H9 (cell line): ENCODE results near the gene BTN1A1. TPM values are rescaled to one million over a fixed set of nuclear protein-coding genes. Genes with fewer than 3 reads are reported as not detected.
"Not testable (repeated sequence)": the region's sequence is repeated elsewhere in the genome, so short reads cannot be mapped to it uniquely, and the experiment has no call there.

ENCODE experiments used
- DNase-seq: peaks from one replicate; pipeline ENCODE4 v3.0.0-alpha.2; 2017
- H2AFZ ChIP-seq: one replicate; pipeline ENCODE4 v1.6.1; 2013; ENCODE audit warnings: mild to moderate bottlenecking, low read length, control low read depth, moderate library complexity
- H2AK5ac ChIP-seq: 2 replicates; pipeline ENCODE4 v1.6.1; 2013; ENCODE audit warnings: low read length, control low read depth, mixed read lengths; ENCODE audit not compliant: insufficient read length
- H2BK120ac ChIP-seq: one replicate; pipeline ENCODE4 v1.6.1; 2013; ENCODE audit warnings: low read depth, mild to moderate bottlenecking, low read length, control low read depth, inconsistent platforms; ENCODE audit not compliant: poor library complexity, severe bottlenecking
- H2BK12ac ChIP-seq: 2 replicates; pipeline ENCODE4 v1.6.1; 2013; ENCODE audit warnings: low read length, control low read depth, mixed read lengths, low read depth; ENCODE audit not compliant: insufficient read length
- H2BK15ac ChIP-seq: 2 replicates; pipeline ENCODE4 v1.6.1; 2013; ENCODE audit warnings: low read depth, low read length, control low read depth
- H2BK20ac ChIP-seq: one replicate; pipeline ENCODE4 v1.6.1; 2013; ENCODE audit warnings: low read depth, mild to moderate bottlenecking, low read length, control low read depth, inconsistent platforms; ENCODE audit not compliant: poor library complexity, severe bottlenecking
- H2BK5ac ChIP-seq: 2 replicates; pipeline ENCODE4 v1.6.1; 2013; ENCODE audit warnings: low read length, control low read depth, mixed read lengths; ENCODE audit not compliant: insufficient read length
- H3K14ac ChIP-seq: 2 replicates; pipeline ENCODE4 v1.6.1; 2013; ENCODE audit warnings: low read length, control low read depth; ENCODE audit not compliant: insufficient read depth
- H3K18ac ChIP-seq: 2 replicates; pipeline ENCODE4 v1.6.1; 2013; ENCODE audit warnings: low read depth, mild to moderate bottlenecking, mixed read lengths, low read length, control low read depth; ENCODE audit not compliant: insufficient read length
- H3K23ac ChIP-seq: 2 replicates; pipeline ENCODE4 v1.6.1; 2013; ENCODE audit warnings: low read length, control low read depth, mixed read lengths, low read depth; ENCODE audit not compliant: insufficient read length
- H3K23me2 ChIP-seq: 2 replicates; pipeline ENCODE4 v1.6.1; 2013; ENCODE audit warnings: low read depth, mild to moderate bottlenecking, mixed read lengths, low read length, control low read depth; ENCODE audit not compliant: insufficient read length, poor library complexity, severe bottlenecking
- H3K27ac ChIP-seq: 2 replicates; pipeline ENCODE4 v1.5.1; 2013; ENCODE audit warnings: low read length, control low read depth, mixed read lengths, low read depth; ENCODE audit not compliant: insufficient read length
- H3K27me3 ChIP-seq: 2 replicates; pipeline ENCODE4 v1.6.1; 2013; ENCODE audit warnings: low read length, control low read depth, inconsistent platforms; ENCODE audit not compliant: insufficient read depth
- H3K4ac ChIP-seq: 2 replicates; pipeline ENCODE4 v1.6.1; 2013; ENCODE audit warnings: low read depth, mild to moderate bottlenecking, control low read depth, inconsistent platforms, low read length, moderate library complexity
- H3K4me1 ChIP-seq: 2 replicates; pipeline ENCODE4 v1.6.1; 2013; ENCODE audit warnings: low read length, control low read depth, inconsistent platforms; ENCODE audit not compliant: insufficient read depth
- H3K4me2 ChIP-seq: 2 replicates; pipeline ENCODE4 v1.6.1; 2013; ENCODE audit warnings: low read length, control low read depth, mixed read lengths; ENCODE audit not compliant: insufficient read length, insufficient read depth
- H3K56ac ChIP-seq: 2 replicates; pipeline ENCODE4 v1.6.1; 2013; ENCODE audit warnings: low read depth, mild to moderate bottlenecking, mixed read lengths, low read length, control low read depth; ENCODE audit not compliant: insufficient read length
- H3K79me1 ChIP-seq: 2 replicates; pipeline ENCODE4 v1.6.1; 2013; ENCODE audit warnings: low read depth, mild to moderate bottlenecking, moderate library complexity, low read length, control low read depth, inconsistent platforms; ENCODE audit not compliant: insufficient read depth, poor library complexity, severe bottlenecking
- H3K79me2 ChIP-seq: 2 replicates; pipeline ENCODE4 v1.6.1; 2013; ENCODE audit warnings: low read length, control low read depth, inconsistent platforms; ENCODE audit not compliant: insufficient read depth
- H3K9ac ChIP-seq: 2 replicates; pipeline ENCODE4 v1.6.1; 2013; ENCODE audit warnings: low read length, control low read depth, mixed read lengths; ENCODE audit not compliant: insufficient read length; ENCODE audit errors: extremely low read depth
- H3K9me3 ChIP-seq: one replicate; pipeline ENCODE4 v1.6.1; 2013; ENCODE audit warnings: low read depth, low read length, inconsistent platforms; ENCODE audit not compliant: control insufficient read depth
- H3T11ph ChIP-seq: one replicate; pipeline ENCODE4 v1.6.1; 2013; ENCODE audit warnings: mild to moderate bottlenecking, low read length, control low read depth, inconsistent platforms
- H4K20me1 ChIP-seq: one replicate; pipeline ENCODE4 v1.6.1; 2013; ENCODE audit not compliant: control insufficient read depth, insufficient read length, insufficient read depth
- H4K5ac ChIP-seq: 2 replicates; pipeline ENCODE4 v1.6.1; 2013; ENCODE audit warnings: low read depth, mild to moderate bottlenecking, mixed read lengths, low read length, control low read depth; ENCODE audit not compliant: insufficient read length
- H4K8ac ChIP-seq: replicated peaks from 2 replicates; pipeline ENCODE4 v1.6.1; 2013; ENCODE audit warnings: low read length, control low read depth, mixed read lengths, low read depth; ENCODE audit not compliant: insufficient read length
- H4K91ac ChIP-seq: 2 replicates; pipeline ENCODE4 v1.6.1; 2013; ENCODE audit warnings: low read depth, mild to moderate bottlenecking, moderate library complexity, mixed read lengths, low read length, control low read depth; ENCODE audit not compliant: insufficient read length
- H3K27ac Mint-ChIP-seq, 3 experiments: 2 replicates in 2 of 3; 3 replicates in 1 of 3; pipeline ENCODE4 v1.8.0; 2020 to 2021; ENCODE audit warnings: mixed read lengths in 3 of 3, mild to moderate bottlenecking in 1 of 3, moderate library complexity in 1 of 3
- H3K27me3 Mint-ChIP-seq: 2 replicates; pipeline ENCODE4 v1.8.0; 2021; ENCODE audit warnings: low read depth, mild to moderate bottlenecking, moderate library complexity, mixed read lengths
- H3K36me3 Mint-ChIP-seq, 3 experiments: 2 replicates in 2 of 3; 3 replicates in 1 of 3; pipeline ENCODE4 v1.8.0; 2020 to 2021; ENCODE audit warnings: low read depth in 3 of 3, mixed read lengths in 3 of 3; ENCODE audit not compliant: insufficient read depth in 1 of 3
- H3K4me1 Mint-ChIP-seq, 2 experiments: 2 replicates each; pipeline ENCODE4 v1.8.0; 2020; ENCODE audit warnings: mixed read lengths in 2 of 2
- H3K4me3 Mint-ChIP-seq, 2 experiments: 2 replicates in 1 of 2; 3 replicates in 1 of 2; pipeline ENCODE4 v1.8.0; 2020 to 2021; ENCODE audit warnings: mild to moderate bottlenecking in 2 of 2, mixed read lengths in 2 of 2, moderate library complexity in 1 of 2
- H3K9me3 Mint-ChIP-seq, 2 experiments: 2 replicates in 1 of 2; 3 replicates in 1 of 2; pipeline ENCODE4 v1.8.0; 2020; ENCODE audit warnings: mild to moderate bottlenecking in 2 of 2, mixed read lengths in 2 of 2, moderate library complexity in 1 of 2
- WGBS: extraction: QIAGEN DNeasy Blood & Tissue Kit; methylation state at CpG from one replicate; pipeline ENCODE4 v1.1.7; 2013; ENCODE audit warnings: missing lambda C conversion rate, low lambda C conversion rate, mixed read lengths; ENCODE audit not compliant: insufficient read length; ENCODE audit errors: extremely low coverage; 5-methylcytosine and 5-hydroxymethylcytosine counted together
- total RNA-seq: library from RNA; stranded (reverse); gene quantifications from 2 replicates; pipeline ENCODE4 v1.2.1, GENCODE V29; 2021
- TF ChIP-seq, protein P1 (sequence below): fragments of 200-600 bp; sonication (generic); conservative IDR thresholded peaks from 3 replicates; pipeline ENCODE4 v1.8.0; 2021; ENCODE audit warnings: antibody characterized with exemption, mild to moderate bottlenecking

Gene BTN1A1
- total RNA-seq, 1 experiment from 2014 or later = 0.15 TPM

DNA sequence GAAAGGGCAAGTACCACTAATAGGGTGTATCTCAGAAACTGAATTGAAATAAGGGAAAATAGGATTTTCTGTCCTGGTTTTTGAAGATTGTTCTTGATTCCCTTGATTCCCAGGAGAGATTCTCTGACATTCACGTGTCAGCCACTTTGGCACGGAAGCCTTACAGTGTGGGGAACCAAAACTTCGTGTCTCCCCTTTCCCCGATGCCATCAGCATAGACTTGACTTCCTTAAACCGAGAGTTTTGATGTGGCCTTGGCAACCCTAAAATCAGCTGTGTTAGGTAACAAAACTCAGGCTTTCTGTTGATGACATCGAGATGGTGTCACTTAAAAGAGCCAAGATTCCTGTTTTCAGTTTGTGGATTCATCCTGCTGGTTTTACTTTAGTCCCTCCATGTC is 45.5 kb downstream of the BTN1A1 start:
- no peaks in the 10 kb centered on the region for H3K4me1 ChIP-seq
- WGBS = no CpG with 5 or more reads among the region's 6 CpGs
- H3K79me1 ChIP-seq = no peaks in the 10 kb centered on the region
- no peak overlapping the region for H3K4me3 Mint-ChIP-seq
- H3K27ac ChIP-seq = no peak overlapping the region
- no peak overlapping the region for H2BK15ac ChIP-seq
- H3K14ac ChIP-seq = no peak overlapping the region
- no peaks in the 10 kb centered on the region for H3K27me3 Mint-ChIP-seq
- H3K23me2 ChIP-seq = peaks cover 3% of the 10 kb centered on the region
- peaks cover 4 to 9% of the 10 kb centered on the region in 2 experiments; a peak in 3 of 4 replicates for H3K4me1 Mint-ChIP-seq
- H3K18ac ChIP-seq = no peak overlapping the region
- no peak overlapping the region for H3K56ac ChIP-seq
- no peak overlapping the region for H4K91ac ChIP-seq
- H2BK5ac ChIP-seq = no peak overlapping the region
- no peak overlapping the region for H3K23ac ChIP-seq
- no peak overlapping the region for H3K4ac ChIP-seq
- no peaks in the 10 kb centered on the region for H3K27me3 ChIP-seq
- no peak overlapping the region for H4K5ac ChIP-seq
- no peaks in the 10 kb centered on the region for H4K20me1 ChIP-seq
- no peak overlapping the region for H3K27ac Mint-ChIP-seq
- H2BK12ac ChIP-seq = no peak overlapping the region
- H3K36me3 Mint-ChIP-seq = peaks cover 3 to 43% (median 40%) of the 10 kb centered on the region in 3 experiments; a peak in 6 of 7 replicates
- no peak overlapping the region for H2BK120ac ChIP-seq
- no peak for DNase-seq
- H3K9me3 Mint-ChIP-seq = no peaks in the 10 kb centered on the region; a peak in 1 of 5 replicates
- H3K4me2 ChIP-seq = no peak overlapping the region
- no peak overlapping the region for H2AFZ ChIP-seq
- TF ChIP-seq, protein P1, sequence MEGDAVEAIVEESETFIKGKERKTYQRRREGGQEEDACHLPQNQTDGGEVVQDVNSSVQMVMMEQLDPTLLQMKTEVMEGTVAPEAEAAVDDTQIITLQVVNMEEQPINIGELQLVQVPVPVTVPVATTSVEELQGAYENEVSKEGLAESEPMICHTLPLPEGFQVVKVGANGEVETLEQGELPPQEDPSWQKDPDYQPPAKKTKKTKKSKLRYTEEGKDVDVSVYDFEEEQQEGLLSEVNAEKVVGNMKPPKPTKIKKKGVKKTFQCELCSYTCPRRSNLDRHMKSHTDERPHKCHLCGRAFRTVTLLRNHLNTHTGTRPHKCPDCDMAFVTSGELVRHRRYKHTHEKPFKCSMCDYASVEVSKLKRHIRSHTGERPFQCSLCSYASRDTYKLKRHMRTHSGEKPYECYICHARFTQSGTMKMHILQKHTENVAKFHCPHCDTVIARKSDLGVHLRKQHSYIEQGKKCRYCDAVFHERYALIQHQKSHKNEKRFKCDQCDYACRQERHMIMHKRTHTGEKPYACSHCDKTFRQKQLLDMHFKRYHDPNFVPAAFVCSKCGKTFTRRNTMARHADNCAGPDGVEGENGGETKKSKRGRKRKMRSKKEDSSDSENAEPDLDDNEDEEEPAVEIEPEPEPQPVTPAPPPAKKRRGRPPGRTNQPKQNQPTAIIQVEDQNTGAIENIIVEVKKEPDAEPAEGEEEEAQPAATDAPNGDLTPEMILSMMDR = no peak
- H2AK5ac ChIP-seq = no peak overlapping the region
- no peak overlapping the region for H3K9ac ChIP-seq
- H4K8ac ChIP-seq = no peak overlapping the region
- H3T11ph ChIP-seq = no peak overlapping the region
- H3K79me2 ChIP-seq = no peaks in the 10 kb centered on the region; the same call in 1 of the 2 replicates
- no peaks in the 10 kb centered on the region for H3K9me3 ChIP-seq
- H2BK20ac ChIP-seq = no peak overlapping the region

DNA sequence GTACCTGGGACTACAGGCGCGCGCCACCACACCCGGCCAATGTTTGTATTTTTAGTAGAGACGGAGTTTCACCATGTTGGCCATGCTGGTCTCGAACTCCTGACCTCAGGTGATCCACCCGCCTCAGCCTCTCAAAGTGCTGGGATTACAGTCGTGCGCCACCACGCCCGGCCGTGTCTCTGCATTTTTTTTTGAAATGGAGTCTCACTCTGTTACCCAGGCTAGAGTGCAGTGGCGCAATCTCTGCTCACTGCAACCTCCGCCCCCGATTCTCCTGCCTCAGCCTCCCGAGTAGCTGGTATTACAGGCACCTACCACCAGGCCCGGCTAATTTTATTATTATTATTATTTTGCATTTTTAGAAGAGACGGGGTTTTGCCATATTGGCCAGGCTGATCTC is 47.3 kb downstream of the BTN1A1 start:
- not testable (repeated sequence) for H2BK20ac ChIP-seq, H2BK15ac ChIP-seq, H2AFZ ChIP-seq, DNase-seq, H3K27me3 ChIP-seq, H4K5ac ChIP-seq, H3K14ac ChIP-seq, H3K9me3 ChIP-seq, H4K91ac ChIP-seq, H3K79me2 ChIP-seq, H3K27ac ChIP-seq, H3K18ac ChIP-seq, H2BK120ac ChIP-seq, H3K4me1 ChIP-seq, H3K9ac ChIP-seq, H3K4me2 ChIP-seq, H3K23me2 ChIP-seq, H3K56ac ChIP-seq, H2BK12ac ChIP-seq, H3K27me3 Mint-ChIP-seq, H2BK5ac ChIP-seq, H3K27ac Mint-ChIP-seq, H3K9me3 Mint-ChIP-seq, H4K8ac ChIP-seq, H3K4ac ChIP-seq, H4K20me1 ChIP-seq, H3K4me3 Mint-ChIP-seq, H3K23ac ChIP-seq, H2AK5ac ChIP-seq, H3K79me1 ChIP-seq, H3T11ph ChIP-seq
- peaks cover 8 to 12% of the 10 kb centered on the region in 2 experiments for H3K4me1 Mint-ChIP-seq
- no CpG with 5 or more reads among the region's 18 CpGs for WGBS
- H3K36me3 Mint-ChIP-seq = peaks cover 2 to 35% (median 32%) of the 10 kb centered on the region in 3 experiments; a peak in 6 of 7 replicates
